Mucosa of gallbladder (tissue), 1 donor: ENCODE data around the gene MYOZ2. TPM values are rescaled to one million over a fixed set of nuclear protein-coding genes. Genes with fewer than 3 reads are reported as not detected.

Source experiments
- DNase-seq: peaks from one replicate; pipeline ENCODE4 v3.0.0-alpha.2; 2020; ENCODE audit warnings: low spot score
- total RNA-seq: library from RNA; stranded (reverse); gene quantifications from one replicate; pipeline ENCODE4 v1.2.1, GENCODE V29; 2021
- donor health status: DM: no; HTN: no; CAD: no.

The MYOZ2 gene
- 0.32 TPM for total RNA-seq

DNA sequence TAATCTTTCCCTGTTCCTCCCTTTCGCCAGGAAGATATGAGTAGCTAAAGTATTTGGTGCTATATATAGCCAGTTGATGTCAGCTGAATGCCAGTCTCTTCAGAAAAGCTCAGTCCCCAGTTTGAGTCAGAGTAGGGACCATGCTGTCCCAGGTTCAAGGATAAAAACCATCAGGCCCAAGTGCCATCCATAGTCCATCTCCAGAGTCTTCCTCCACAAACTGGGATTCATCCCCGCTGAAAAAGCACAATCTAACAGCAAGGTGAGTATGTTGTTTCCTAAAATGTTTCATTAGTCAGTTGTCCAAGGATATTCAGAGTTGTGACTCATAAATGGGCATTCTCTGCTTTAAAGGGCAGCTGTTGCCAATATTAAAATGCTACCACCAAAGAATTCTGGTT is at the start of gene MYOZ2:
MYOZ2 (plus strand) TSS at position 112 of the 401 bp plus-strand sequence. CDS start 694 bp downstream, outside the sequence.
- no peak for DNase-seq

DNA sequence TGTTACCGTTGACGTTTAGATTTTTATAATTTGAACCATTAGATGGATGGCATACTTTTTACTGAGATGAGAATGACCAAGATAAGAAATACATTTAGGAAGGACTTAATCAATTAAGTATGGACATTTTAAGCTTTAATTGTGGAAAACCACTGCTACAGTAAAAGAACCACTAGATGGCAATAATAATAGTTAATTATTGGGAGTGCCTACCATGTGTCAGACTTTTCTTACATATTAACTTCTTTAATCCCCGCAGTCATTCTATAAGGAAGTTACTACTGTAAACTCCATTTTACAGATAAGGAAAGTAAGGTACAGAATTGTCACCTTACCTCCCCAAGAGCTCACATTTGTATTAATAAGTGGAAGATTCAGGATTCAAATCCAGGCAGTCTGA is 48.5 kb upstream of the MYOZ2 start:
- DNase-seq: no peak

DNA sequence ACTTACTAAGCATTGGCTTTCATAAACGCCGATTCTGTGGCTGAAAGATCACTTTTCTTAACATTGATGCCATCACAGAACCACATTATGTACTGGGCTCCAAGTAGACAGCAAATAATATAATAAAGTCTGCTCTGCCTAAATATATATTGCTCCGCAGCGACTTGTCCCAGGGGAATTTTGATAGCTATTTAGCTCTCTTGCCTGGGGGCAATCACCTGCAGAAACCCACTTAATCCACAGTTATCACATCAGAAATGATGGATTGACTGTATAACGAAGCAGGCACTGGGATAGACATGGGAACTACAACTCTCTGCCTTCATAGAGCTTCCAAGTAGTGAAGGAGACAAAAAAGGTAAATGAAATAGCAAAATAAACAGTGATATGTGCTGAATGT is 48.0 kb upstream of the MYOZ2 start:
- DNase-seq: no peak

DNA sequence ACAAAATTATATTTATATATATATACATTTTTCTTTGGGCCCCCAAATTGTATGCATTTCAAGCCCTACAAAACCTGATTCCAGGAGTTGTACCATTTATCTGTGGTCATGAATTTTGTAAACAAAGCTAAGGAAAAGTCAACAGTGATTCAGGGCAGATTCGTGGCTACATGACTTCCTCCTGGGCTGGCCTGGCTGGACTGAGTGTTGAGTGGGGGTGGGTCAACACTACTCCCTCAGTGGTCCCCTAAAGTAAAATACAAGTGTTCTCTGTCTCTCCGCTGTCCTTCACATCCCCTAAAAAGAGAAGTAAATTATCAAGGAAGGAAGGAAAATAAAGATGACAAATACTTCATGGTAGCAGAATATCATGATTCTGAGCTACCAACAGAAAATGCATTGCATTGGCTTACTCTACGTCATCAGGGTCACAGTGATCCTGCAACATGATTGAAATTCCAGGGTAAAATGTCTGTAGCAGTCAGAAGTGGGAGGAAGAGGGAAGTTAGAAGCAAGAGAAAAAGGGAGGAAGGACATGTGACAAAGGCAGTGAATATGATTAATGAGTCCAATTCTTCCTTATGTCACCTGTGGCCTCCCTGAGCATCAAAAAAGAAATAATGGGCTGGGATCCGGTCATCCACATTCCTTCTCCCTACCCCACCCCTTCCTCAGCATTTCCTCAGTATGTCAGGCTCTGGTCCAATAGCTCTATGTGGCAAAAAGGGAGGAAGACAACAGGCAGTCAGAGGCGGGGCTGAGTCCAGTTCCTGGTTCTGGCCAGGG is 42.4 kb upstream of the MYOZ2 start:
- no peak for DNase-seq

DNA sequence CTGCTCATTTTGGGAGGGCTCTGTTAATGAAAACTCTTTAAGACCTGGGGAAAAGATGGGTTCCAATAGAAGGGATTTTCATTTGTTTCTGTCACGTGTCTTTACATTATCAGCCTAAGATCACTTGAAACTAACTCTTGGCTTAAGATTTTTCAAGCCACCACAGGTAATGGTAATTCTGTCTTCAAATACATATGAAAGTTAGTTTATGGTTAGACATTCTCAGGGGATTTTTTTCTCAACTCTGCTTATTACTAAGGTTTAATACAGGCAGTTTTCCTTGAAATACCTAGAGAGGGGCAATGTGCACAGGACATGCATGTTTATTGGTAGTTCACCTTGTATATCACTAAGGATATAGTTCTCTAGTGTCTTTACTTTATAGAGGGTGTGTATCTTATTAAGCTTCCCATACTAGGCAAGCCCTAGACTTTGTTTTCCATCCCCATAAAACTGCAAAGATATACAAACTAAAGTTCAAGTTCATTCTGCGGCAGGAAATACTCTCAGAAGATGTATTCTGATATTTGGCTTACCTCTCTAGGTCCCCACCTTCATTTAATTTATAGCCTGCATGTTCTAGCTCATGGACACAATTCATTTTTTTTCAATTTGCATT is 38.2 kb upstream of the MYOZ2 start:
- DNase-seq: no peak

DNA sequence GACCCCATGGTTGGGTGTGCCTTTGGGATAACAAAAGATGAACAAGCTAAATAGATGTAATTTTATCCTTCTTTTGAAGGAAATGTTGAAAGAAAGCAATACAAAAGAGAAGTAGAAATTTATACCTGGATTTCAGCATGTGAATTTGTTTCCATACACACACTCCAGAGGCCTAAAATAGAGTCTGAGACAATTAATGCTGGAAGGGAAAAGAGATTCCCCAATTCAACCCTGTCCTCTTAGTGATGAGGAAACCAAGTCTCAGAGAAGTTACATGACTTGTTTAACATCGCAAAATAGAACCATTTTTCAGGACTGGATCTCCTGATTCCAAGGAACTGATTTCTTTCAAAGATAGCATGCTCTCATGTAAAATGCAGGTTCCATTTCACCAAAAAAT is 37.3 kb upstream of the MYOZ2 start:
- no peak for DNase-seq

DNA sequence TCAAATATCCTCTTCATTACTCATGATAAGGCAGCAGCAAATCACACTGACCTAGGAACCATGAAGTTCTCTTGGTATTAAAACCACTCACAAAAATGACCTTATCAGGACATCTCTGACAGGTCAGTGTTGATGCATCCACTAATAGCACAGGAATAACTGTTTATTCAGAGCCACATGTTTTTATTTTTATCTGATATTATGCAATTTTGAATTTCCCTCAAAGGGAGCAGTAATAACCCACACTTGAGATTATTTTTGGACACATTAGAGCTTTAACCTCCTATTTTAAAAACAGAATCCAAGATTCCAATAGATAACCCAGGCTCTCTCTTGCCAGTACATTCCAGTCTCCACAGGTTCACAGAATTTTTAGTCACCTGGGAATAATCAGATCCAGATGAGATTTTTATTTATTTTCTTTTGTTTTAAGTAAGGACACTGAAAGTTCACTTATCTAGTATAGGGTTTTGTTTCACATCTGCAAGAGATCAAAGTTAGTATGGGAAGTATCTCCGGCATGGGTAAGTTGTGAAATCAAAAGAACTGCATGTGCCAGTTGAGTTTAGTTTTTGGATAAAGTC is 36.3 kb upstream of the MYOZ2 start:
- DNase-seq: no peak

DNA sequence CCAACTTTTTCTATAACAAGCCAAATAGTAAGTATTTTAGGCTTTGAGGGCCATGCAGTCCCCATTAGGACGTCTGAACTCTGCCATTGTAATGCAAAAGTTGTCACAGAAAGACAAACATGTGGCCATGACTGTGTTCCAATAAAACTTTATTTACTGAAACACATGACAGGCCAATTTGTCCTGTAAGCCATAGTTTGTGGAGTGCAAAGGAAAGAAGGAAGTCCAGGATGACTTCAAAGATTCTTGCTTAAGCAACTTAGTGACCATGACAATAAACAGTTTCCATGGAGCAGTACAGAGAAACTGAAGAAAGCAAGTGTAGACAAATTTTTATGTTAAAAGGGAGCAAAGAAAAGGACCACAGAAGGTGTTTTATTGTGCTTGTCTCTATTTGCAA is 35.0 kb upstream of the MYOZ2 start:
- no peak for DNase-seq

DNA sequence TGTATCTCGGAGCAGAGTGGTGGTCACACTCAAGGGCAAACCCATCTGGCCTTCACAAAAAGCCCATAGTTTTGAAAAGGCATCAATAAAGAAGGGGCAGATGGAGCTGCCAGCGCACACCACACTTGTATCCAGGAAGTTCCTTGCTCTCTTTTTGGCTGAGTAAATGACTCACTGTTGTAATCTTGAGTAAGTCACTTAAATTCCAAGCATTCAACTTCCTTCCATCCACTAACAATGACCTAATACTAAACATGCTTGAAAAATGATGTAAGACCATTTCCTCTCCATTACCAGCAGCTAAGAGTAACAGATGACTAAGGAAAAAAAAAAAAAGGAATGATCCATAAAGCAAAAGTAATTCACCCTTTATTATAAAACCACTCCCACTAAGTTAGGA is 32.4 kb upstream of the MYOZ2 start:
- DNase-seq: no peak

DNA sequence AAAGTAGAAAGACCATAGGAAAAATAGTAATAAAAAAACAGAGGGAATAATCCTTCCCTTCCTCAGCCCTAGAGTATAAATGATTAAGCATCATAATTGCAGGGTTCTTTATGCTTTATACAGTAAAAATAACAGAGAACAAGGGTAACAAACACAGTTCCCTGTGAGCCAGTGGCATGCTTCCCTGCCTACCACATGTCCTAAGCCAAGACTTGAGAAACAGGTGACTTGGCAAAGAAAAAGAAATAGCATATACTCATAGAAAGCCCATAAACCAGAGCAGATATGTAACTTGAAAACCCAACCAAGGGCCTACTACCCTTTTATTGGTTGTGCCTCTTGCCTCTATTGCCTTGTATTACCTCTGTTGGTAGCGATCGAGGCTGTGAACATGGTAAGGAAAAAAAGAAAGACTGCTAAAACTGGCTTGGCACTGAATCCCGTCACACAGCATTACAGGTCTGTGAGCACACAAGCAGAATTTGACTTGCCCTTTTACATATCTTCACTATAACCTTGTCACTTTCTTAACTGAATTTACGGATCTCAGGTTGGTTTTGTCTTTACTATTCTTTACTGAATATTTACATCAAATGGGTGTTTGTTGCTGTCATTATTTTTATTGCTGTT is 30.9 kb upstream of the MYOZ2 start:
- no peak for DNase-seq

DNA sequence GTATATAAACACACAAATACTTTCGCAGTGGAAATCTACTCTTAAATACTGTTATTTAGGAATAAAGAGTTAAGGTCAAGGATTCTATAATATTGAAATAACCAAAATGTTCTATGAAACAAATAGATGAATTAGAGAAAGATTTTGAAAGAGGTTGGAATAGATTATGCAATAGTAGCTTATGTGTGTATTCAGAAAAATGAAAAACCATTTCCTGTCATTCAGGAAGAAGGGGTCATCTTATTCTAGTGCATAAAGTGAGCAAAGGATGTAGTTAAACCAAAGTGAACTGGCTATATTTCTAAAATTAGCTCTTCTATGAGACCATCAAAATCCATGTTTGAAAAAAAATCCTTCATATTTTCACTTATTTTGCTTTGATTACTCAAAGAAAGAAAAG is 30.0 kb upstream of the MYOZ2 start:
- no peak for DNase-seq

DNA sequence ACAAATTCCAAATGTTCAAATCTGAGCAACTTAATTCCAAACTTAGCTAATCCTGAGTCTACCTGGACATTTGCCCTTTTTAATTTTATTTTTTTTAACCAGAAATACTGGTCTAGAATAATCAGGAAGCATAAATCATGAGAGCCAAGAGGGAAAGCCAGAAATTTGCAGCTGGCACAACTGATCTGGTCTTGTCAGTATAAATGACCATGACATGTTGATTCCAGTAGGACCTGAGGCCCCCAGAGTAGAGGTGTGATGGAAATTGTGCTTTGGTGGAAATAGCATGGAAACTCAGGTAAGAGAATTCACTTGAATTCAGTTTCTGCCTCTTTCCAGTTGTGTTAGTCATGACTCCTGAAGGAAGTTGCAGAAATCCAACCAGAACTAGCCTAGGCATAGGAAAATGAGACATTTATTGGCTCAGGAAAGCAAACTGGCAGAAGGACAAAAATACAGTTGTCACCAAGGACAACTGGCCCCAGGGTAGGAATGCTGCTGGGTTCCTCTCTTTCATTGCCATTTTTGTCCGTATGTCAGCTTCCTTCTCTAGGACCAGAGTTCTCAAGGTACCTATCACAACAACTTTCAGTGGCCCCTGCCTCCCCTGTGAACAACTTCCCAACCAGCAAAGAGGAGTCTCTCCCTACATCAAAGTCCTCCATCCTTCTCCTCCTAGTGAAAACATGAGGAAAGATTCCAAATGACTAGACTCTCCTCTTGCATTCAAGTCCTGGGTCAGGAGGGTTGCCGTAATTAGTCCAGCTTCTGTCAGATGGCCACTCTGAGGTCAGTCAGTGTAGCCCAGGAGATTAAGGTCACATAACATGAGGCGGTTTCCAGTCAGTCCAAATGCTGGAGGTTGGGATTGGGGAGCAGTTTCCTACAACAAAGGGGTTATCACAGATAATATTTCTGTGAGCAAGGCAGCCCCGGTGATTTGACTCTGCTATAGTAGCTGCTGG is 29.3 kb upstream of the MYOZ2 start:
- no peak for DNase-seq

DNA sequence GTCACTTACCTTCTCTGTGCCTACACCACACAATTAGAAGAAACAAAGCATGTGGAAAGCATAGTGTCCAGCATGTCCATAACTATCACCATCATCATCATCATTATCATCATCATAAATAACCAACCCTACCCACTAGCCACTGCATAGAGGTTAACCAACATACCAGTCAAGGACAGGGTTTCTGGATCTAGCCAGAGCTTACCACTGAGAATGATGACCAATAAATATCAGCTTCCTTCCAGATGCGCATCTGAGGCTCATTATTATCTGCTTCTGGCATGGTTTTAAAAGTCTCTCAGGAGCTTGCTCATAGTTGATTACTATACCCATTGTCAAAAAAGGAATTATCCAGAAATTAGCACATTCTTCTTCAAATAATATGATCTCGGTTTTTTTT is 25.5 kb upstream of the MYOZ2 start:
- no peak for DNase-seq

DNA sequence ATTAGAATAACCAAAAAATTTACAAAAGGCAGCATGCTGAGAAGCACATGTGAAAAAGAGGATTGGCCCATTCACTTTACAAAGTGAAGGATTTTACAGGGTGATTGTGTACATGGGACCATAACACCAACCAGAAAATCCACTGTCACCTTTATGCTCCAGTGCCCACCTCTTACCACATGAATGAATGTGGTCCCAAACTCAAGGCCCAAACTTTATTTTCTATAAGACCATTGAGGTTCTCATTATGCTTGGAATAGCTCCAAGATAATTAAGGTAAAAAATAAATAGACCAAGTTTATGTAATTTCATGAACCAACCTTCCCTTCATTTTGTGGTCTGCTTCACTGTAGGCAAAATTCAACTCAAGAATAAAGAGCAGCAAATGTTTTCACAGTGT is 24.3 kb upstream of the MYOZ2 start:
- no peak for DNase-seq

DNA sequence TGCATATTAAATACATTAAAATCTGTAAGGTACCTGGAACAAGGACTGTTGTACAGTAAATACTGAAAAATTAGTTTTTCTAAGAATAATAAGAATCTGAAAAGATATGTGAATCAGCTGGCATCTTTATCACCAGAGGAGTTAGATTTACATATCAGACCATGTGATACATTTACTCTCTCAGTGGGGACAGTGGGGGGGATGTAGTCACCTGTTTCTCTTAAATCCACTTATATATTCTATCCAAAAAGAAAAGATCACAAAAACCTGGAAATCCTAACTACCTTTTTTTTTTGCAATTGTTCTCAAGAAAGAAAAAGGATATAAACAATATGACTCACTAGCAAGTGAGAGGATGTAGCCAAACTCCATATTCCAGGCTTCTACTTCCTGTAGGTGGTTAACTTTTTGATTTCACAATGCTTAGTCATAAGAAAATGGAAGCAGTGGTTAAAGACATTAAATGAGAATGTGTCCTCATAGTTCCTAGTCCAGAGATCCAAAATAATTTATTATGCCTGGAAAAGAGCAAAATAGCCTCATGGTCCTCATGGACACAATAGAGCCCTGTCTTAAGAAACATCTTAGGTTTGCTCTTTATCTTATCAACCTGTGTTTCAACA is 22.5 kb upstream of the MYOZ2 start:
- no peak for DNase-seq

DNA sequence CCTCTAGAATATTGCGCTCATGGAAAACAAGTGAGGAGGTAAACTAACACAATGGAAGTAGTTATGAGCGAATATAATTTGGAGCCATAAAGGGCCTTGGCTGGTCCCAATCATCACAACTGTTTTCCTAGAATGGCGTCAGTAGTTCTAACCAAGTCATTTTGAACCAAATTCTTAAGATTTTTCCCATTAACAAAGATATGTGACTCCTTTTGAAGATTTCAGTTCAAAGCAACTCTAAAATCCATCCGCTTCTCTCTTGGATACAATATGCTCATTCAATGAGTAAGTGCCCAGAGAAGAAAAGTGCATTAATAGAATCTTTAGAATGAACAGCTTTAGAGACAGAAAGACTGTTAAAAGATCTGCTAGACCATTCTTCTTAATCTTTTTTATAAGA is 19.6 kb upstream of the MYOZ2 start:
- no peak for DNase-seq

DNA sequence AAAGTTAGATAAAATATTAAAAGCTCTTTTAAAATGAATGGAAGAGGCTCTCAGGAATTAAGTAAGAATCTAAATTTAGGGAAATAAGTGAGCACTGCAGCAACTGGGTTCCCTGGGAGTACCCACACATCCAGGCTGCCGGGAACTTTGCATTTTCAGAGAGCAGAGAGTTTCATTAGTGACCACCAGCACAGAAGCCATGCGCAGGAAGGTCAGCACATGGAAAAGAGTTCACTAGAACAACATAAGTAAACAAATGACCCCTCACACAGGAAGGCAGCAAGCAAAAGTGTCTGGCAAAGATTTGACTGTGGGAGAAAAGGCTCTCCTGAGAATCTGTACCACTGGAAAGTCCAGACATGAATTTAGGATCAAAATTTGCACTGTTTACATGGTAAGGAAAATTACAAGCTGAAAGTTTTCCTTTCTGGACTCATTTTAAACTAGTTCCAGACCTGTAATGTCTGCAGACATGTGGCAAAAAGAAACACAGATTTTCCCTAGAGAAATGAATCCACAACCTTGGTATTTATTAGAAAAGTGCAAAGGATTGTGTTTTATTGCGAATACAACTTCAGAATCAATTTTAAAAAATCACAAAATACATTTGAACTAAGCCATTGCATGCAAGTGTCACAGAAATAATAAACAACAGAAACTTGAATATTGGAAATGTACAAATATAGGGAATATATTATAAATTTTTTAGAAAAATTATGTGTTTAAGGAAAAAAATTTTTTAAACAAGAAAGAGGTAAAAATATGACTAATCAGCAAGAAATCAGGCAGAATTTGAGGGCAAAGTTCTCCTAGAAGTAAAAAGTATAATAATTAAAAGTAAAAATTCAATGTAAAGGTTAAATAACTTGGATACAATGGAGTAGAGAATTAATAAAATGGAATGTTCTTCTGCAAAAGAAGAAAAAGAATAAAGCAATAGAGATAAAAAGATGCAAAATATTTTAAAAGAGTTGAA is 18.4 kb upstream of the MYOZ2 start:
- no peak for DNase-seq

DNA sequence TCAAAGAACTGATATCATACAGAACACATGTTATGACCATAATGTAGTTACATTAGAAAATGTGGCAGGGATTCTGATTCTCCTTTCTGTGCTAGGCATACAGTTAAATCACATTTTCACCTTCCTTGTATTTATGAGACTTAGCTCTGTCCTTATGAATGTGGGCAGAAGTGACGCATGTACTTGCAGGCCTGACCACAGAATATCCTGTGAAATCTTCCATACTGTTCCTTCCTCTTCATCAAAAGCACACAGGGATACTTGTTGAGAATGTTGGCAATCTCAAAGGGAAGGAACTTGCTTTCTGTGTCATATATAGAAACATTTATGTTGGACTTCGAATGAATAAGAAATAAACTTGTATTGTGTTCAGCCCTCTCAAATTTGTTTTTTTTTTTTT is 17.2 kb upstream of the MYOZ2 start:
- DNase-seq: no peak

DNA sequence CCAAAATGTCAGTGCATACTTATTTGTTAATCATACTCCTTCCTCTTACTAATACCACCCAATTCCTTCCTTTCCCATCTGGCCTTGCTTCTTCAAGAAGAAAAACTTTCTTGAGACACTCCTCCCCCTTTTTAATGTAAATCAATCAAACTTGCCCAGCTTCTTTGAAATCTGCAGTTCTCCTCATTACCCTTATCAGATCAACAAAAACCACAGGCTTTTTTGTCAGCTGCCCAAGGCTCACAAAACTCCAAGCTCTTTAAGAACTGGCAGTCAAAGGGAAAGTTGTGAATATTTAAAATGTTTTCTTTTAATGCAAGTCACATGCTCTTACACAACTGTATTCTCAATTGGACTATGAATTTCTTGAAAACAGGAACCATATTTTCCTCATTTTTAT is 11.3 kb upstream of the MYOZ2 start:
- no peak for DNase-seq

DNA sequence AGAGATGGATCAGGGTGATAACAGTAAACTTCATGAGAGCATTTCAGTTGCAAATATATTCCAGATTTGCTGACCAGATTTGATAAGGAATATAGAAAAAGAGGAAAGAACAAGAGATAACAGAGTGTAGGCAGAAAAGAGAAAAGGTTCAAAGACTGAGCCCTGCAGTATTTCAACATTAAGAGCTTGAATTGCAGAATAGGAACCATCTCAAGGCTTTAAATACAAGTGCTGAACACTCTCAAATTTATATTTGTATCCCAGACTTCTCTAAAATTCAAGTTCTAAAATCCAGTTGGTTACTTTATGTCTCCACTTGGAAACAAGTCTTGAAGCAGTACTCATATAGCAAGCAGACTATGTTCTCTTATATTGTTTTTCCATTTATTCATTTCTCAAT is 9.7 kb upstream of the MYOZ2 start:
- no peak for DNase-seq
